GM23338 (cell line): Measurements from ENCODE around the gene MPPED1. TPM values are rescaled to one million over a fixed set of nuclear protein-coding genes. Genes with fewer than 3 reads are reported as not detected.

Experiments
- ATAC-seq: fragments of 200-7000 bp; cut with Tn5 transposase; 3 replicates; pipeline ENCODE4 v1.9.1; 2020
- DNase-seq: peaks from one replicate; pipeline ENCODE4 v3.0.0-alpha.2; 2015; ENCODE audit warnings: low spot score
- H2AFZ ChIP-seq: fragments of 200-600 bp; sonication (generic); 2 replicates; pipeline ENCODE4 v1.8.0; 2016; ENCODE audit warnings: antibody characterized with exemption, mild to moderate bottlenecking, moderate library complexity
- H3F3A ChIP-seq: fragments of 200-600 bp; sonication (generic); replicated peaks from 2 replicates; pipeline ENCODE4 v1.8.0; 2017; ENCODE audit warnings: antibody characterized with exemption, mixed run types, low read depth
- H3K27ac ChIP-seq: fragments of 200-600 bp; sonication (generic); 2 replicates; pipeline ENCODE4 v1.6.1; 2016; ENCODE audit warnings: low read depth
- H3K27me3 ChIP-seq: fragments of 200-600 bp; sonication (generic); 2 replicates; pipeline ENCODE4 v1.8.0; 2016; ENCODE audit warnings: mild to moderate bottlenecking, mixed run types, moderate library complexity; ENCODE audit not compliant: insufficient read depth
- H3K36me3 ChIP-seq: fragments of 200-600 bp; sonication (generic); 2 replicates; pipeline ENCODE4 v1.8.0; 2016; ENCODE audit warnings: mild to moderate bottlenecking; ENCODE audit not compliant: insufficient read depth
- H3K4me1 ChIP-seq: fragments of 200-600 bp; sonication (generic); 2 replicates; pipeline ENCODE4 v1.8.0; 2016; ENCODE audit warnings: mild to moderate bottlenecking, moderate library complexity; ENCODE audit not compliant: insufficient read depth
- H3K4me2 ChIP-seq: fragments of 200-600 bp; sonication (generic); 2 replicates; pipeline ENCODE4 v1.7.1; 2017; ENCODE audit warnings: mixed run types
- H3K4me3 ChIP-seq: fragments of 200-600 bp; sonication (generic); 2 replicates; pipeline ENCODE4 v1.6.1; 2016; ENCODE audit warnings: mixed run types
- H3K79me2 ChIP-seq: fragments of 200-600 bp; sonication (generic); replicated peaks from 2 replicates; pipeline ENCODE4 v1.8.0; 2017; ENCODE audit warnings: mild to moderate bottlenecking; ENCODE audit not compliant: insufficient read depth
- H3K9me2 ChIP-seq: fragments of 200-600 bp; sonication (generic); 2 replicates; pipeline ENCODE4 v1.8.0; 2017; ENCODE audit not compliant: insufficient read depth
- H4K20me1 ChIP-seq: fragments of 200-600 bp; sonication (generic); replicated peaks from 2 replicates; pipeline ENCODE4 v1.8.0; 2017; ENCODE audit warnings: mild to moderate bottlenecking; ENCODE audit not compliant: insufficient read depth
- H3K27ac Mint-ChIP-seq: 2 replicates; pipeline ENCODE4 v1.8.0; 2020; ENCODE audit warnings: inconsistent platforms, mild to moderate bottlenecking, moderate library complexity, mixed read lengths
- H3K27me3 Mint-ChIP-seq: 3 replicates; pipeline ENCODE4 v1.8.0; 2022; ENCODE audit warnings: low read depth, mild to moderate bottlenecking, moderate library complexity, mixed read lengths, inconsistent platforms; ENCODE audit not compliant: insufficient read depth, poor library complexity
- H3K36me3 Mint-ChIP-seq: 3 replicates; pipeline ENCODE4 v1.8.0; 2021; ENCODE audit warnings: low read depth, mild to moderate bottlenecking, inconsistent platforms, moderate library complexity, mixed read lengths
- H3K4me1 Mint-ChIP-seq: 3 replicates; pipeline ENCODE4 v1.8.0; 2020; ENCODE audit warnings: mild to moderate bottlenecking, inconsistent platforms, mixed read lengths
- H3K4me3 Mint-ChIP-seq: 3 replicates; pipeline ENCODE4 v1.8.0; 2021; ENCODE audit warnings: moderate library complexity, mild to moderate bottlenecking, inconsistent platforms, mixed read lengths
- H3K9me3 Mint-ChIP-seq: 3 replicates; pipeline ENCODE4 v1.8.0; 2020; ENCODE audit warnings: moderate library complexity, mild to moderate bottlenecking, inconsistent platforms, mixed read lengths
- CREB1 ChIP-seq: fragments of 250-450 bp; sonication (Bioruptor Pico); IDR thresholded peaks from 2 replicates; pipeline ENCODE4 v1.5.0; 2020; ENCODE audit warnings: low read depth, mild to moderate bottlenecking, moderate library complexity
- JUNB ChIP-seq: IDR thresholded peaks from one replicate; pipeline ENCODE4 v1.6.1; 2016; ENCODE audit warnings: antibody characterized with exemption; ENCODE audit not compliant: unreplicated experiment
- POLR2AphosphoS5 ChIP-seq: IDR thresholded peaks from 2 replicates; pipeline ENCODE4 v1.6.1; 2016; ENCODE audit warnings: antibody characterized with exemption, low read depth
- REST ChIP-seq: IDR thresholded peaks from one replicate; pipeline ENCODE4 v1.6.1; 2018; ENCODE audit warnings: antibody characterized with exemption; ENCODE audit not compliant: unreplicated experiment
- ZNF114 ChIP-seq: fragments of 250-450 bp; sonication (Bioruptor Pico); IDR thresholded peaks from 2 replicates; pipeline ENCODE4 v1.5.0; 2020; ENCODE audit warnings: mild to moderate bottlenecking, moderate library complexity
- ZNF331 ChIP-seq: fragments of 250-450 bp; sonication (Bioruptor Pico); IDR thresholded peaks from 2 replicates; pipeline ENCODE4 v1.5.0; 2020; ENCODE audit warnings: low read depth, mild to moderate bottlenecking, moderate library complexity
- polyA plus RNA-seq: library from polyadenylated mRNA; unstranded; fragments of >200 nt; fragmentation: Nextera tagmentation; extraction: Ambion mirVana; gene quantifications from 2 replicates; pipeline ENCODE4 v1.2.1, GENCODE V29; 2016
- total RNA-seq: library from RNA; depleted of rRNA; stranded (reverse); fragments of >200 nt; shearing (Covaris generic); gene quantifications from 2 replicates; pipeline ENCODE4 v1.2.3, GENCODE V29; 2014
- TF ChIP-seq, protein P1 (sequence below): fragments of 250-450 bp; sonication (Bioruptor Pico); IDR thresholded peaks from 2 replicates; pipeline ENCODE4 v1.5.0; 2020; ENCODE audit warnings: mild to moderate bottlenecking, moderate library complexity

MPPED1 gene
- total and polyA plus RNA-seq, 2 experiments from 2014 or later: 0.56 TPM; not detected in 1

DNA sequence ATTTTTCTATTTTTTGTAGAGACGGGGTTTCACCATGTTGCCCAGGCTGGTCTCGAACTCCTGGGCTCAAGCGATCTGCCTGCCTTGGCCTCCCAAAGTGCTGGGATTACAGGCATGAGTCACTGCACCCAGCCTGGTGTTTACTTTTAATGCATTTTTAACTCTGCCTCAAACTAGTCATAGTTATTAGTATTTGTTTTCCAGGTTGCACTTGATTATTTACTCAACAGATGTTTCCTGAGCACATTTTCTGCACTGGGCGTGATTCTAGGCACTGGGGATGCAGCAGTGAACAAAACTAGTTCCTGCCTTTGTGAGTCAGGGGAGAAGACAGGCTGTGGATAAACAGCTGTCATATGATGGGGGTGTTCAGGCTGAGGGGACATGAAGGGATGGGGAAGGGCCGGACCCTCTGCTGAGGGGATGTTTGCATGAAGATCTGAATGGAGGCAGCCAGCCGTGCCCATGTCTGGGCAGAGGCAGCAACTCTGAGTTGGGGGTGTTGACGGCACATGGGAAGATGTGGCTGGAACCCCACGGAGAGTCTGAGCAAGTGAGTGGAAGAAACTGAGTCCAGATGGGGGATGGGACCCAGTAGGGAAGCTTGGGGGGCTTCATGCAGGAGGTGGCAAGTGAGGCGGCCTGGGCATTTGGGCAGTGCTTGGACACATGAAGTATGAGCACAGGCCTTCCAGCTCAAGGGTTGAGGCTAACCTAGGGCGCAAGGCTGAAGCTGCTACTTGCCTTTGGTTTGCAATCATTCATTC, 34.4 kb downstream of the MPPED1 start:
- no peaks in the 10 kb centered on the region for H4K20me1 ChIP-seq

More for the DNA sequence above, 34.4 kb downstream of the MPPED1 start:
- ATAC-seq (no peak), DNase-seq (no peak)
- Mint-ChIP-seq H3K27me3 (peaks cover 4% of the 10 kb centered on the region), H3K4me3 (no peak overlapping the region), H3K9me3 (no peaks in the 10 kb centered on the region), H3K27ac (no peak overlapping the region), H3K36me3 (no peaks in the 10 kb centered on the region), H3K4me1 (peaks cover 15% of the 10 kb centered on the region)
- H2AFZ ChIP-seq: no peak overlapping the region
- no peak overlapping the region for H3K27ac ChIP-seq
- H3K4me1 ChIP-seq: no peaks in the 10 kb centered on the region
- no peaks in the 10 kb centered on the region for H3K9me2 ChIP-seq
- H3K4me2 ChIP-seq: no peak overlapping the region
- H3F3A ChIP-seq: no peaks in the 10 kb centered on the region
- TF ChIP-seq, protein P1, sequence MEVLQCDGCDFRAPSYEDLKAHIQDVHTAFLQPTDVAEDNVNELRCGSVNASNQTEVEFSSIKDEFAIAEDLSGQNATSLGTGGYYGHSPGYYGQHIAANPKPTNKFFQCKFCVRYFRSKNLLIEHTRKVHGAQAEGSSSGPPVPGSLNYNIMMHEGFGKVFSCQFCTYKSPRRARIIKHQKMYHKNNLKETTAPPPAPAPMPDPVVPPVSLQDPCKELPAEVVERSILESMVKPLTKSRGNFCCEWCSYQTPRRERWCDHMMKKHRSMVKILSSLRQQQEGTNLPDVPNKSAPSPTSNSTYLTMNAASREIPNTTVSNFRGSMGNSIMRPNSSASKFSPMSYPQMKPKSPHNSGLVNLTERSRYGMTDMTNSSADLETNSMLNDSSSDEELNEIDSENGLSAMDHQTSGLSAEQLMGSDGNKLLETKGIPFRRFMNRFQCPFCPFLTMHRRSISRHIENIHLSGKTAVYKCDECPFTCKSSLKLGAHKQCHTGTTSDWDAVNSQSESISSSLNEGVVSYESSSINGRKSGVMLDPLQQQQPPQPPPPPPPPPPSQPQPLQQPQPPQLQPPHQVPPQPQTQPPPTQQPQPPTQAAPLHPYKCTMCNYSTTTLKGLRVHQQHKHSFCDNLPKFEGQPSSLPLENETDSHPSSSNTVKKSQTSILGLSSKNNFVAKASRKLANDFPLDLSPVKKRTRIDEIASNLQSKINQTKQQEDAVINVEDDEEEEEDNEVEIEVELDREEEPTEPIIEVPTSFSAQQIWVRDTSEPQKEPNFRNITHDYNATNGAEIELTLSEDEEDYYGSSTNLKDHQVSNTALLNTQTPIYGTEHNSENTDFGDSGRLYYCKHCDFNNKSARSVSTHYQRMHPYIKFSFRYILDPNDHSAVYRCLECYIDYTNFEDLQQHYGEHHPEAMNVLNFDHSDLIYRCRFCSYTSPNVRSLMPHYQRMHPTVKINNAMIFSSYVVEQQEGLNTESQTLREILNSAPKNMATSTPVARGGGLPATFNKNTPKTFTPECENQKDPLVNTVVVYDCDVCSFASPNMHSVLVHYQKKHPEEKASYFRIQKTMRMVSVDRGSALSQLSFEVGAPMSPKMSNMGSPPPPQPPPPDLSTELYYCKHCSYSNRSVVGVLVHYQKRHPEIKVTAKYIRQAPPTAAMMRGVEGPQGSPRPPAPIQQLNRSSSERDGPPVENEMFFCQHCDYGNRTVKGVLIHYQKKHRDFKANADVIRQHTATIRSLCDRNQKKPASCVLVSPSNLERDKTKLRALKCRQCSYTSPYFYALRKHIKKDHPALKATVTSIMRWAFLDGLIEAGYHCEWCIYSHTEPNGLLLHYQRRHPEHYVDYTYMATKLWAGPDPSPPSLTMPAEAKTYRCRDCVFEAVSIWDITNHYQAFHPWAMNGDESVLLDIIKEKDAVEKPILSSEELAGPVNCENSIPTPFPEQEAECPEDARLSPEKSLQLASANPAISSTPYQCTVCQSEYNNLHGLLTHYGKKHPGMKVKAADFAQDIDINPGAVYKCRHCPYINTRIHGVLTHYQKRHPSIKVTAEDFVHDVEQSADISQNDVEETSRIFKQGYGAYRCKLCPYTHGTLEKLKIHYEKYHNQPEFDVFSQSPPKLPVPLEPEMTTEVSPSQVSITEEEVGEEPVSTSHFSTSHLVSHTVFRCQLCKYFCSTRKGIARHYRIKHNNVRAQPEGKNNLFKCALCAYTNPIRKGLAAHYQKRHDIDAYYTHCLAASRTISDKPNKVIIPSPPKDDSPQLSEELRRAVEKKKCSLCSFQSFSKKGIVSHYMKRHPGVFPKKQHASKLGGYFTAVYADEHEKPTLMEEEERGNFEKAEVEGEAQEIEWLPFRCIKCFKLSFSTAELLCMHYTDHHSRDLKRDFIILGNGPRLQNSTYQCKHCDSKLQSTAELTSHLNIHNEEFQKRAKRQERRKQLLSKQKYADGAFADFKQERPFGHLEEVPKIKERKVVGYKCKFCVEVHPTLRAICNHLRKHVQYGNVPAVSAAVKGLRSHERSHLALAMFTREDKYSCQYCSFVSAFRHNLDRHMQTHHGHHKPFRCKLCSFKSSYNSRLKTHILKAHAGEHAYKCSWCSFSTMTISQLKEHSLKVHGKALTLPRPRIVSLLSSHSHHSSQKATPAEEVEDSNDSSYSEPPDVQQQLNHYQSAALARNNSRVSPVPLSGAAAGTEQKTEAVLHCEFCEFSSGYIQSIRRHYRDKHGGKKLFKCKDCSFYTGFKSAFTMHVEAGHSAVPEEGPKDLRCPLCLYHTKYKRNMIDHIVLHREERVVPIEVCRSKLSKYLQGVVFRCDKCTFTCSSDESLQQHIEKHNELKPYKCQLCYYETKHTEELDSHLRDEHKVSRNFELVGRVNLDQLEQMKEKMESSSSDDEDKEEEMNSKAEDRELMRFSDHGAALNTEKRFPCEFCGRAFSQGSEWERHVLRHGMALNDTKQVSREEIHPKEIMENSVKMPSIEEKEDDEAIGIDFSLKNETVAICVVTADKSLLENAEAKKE (CRISPR knock-in tag): no peak
- TF ChIP-seq CREB1 (CRISPR knock-in tag): no peak
- TF ChIP-seq ZNF331 (CRISPR knock-in tag): no peak
- no peak for TF ChIP-seq ZNF114 (CRISPR knock-in tag)
- no peak for TF ChIP-seq JUNB
- TF ChIP-seq POLR2AphosphoS5: no peak
- TF ChIP-seq REST: no peak
- H3K4me3 ChIP-seq: no peak overlapping the region
- no peaks in the 10 kb centered on the region for H3K79me2 ChIP-seq
- no peaks in the 10 kb centered on the region for H3K27me3 ChIP-seq
- no peaks in the 10 kb centered on the region for H3K36me3 ChIP-seq
